WI38 (cell line): ENCODE data around the gene FANCB.

ENCODE experiments used
- H3K4me3 ChIP-seq: 2 replicates; pipeline ENCODE4 v1.5.1; 2011; ENCODE audit warnings: low read depth, mild to moderate bottlenecking, control low read depth, low read length
- TF ChIP-seq, protein P1 (sequence below): IDR thresholded peaks from 2 replicates; pipeline ENCODE4 v1.5.1; 2012; ENCODE audit warnings: low read depth, mild to moderate bottlenecking, control low read depth, low read length

Gene FANCB

DNA sequence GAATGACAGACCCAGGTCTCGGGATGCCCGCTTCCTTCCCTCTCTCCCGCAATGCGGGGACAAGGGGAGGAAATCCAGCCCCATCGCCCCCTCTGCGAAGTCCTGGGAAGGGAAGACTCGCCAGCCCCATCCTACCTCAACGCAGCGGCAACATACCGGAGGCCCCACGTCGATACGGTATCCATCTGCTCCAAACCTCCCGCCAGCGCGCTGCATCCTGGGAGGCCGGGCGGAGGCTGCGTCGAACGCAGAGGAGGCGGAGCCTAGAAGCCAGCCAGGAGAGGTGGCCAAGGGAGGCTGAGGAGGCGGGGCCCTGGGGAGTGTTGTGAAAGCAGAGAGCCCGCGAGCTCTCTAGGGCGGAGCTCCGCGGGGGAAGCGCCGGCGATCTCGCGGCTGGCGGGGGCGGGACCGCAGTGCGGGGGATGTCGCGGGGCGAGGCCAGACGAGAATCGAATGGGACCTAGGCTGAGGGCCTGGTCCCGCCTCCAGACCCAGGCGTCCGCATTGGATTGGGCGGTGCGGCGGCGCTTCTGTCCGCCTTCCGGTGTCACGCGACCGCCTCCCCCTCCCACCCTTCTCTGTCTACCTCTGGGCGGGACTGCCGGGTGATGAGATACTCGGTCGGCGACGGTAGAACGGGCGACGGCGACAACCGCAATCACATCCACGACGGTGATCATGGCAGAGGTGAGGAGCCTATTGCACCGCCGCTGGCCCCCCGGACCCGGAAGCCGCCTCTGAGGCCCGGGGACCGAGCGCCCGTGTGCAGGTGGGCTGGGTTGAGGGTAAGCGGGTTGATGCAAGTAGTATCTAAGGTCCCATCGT, at the start of gene FANCB, which contains the start of gene MOSPD2:
Gene FANCB, minus strand, starts transcription at position 219 of the 825 bp plus-strand sequence. CDS start 7,559 bp downstream, outside the sequence.
Gene MOSPD2, plus strand, starts transcription at position 571 of the 825 bp plus-strand sequence. Its CDS starts 108 bp downstream, at position 679.
- TF ChIP-seq, protein P1, sequence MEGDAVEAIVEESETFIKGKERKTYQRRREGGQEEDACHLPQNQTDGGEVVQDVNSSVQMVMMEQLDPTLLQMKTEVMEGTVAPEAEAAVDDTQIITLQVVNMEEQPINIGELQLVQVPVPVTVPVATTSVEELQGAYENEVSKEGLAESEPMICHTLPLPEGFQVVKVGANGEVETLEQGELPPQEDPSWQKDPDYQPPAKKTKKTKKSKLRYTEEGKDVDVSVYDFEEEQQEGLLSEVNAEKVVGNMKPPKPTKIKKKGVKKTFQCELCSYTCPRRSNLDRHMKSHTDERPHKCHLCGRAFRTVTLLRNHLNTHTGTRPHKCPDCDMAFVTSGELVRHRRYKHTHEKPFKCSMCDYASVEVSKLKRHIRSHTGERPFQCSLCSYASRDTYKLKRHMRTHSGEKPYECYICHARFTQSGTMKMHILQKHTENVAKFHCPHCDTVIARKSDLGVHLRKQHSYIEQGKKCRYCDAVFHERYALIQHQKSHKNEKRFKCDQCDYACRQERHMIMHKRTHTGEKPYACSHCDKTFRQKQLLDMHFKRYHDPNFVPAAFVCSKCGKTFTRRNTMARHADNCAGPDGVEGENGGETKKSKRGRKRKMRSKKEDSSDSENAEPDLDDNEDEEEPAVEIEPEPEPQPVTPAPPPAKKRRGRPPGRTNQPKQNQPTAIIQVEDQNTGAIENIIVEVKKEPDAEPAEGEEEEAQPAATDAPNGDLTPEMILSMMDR, result no peak

DNA sequence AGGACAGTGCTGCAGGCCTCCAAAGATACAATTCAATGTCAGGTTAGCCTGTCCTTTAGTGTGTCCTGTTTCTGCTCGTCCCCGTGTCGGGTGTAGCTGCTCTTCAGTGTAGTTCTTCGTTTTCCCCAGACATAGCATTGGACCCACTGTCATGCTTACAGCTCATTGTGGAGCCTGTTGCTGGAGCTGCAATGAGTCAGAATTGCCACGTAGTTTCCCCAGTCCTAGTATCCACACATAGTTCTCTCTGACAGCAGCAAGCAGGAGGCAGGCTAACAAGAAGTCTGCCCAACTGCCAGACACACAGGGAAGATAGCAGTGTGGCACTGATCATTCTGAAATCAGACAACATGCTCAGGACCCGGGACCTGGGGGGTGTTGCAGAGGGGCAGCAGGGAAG, 49.6 kb upstream of the FANCB start:
- TF ChIP-seq, protein P1, result no peak
- H3K4me3 ChIP-seq, result no peak overlapping the region

More for the DNA sequence above, at the start of gene FANCB, which contains the start of gene MOSPD2:
- peak within 1 kb of the TSS; percentile 82 for H3K4me3 ChIP-seq

- H3K4me3 ChIP-seq, result no peak overlapping the region
- TF ChIP-seq, protein P1, result no peak
These were observed 47.3 kb upstream of the FANCB start for GRCh38 chrX:14920196-14920595.

- TF ChIP-seq, protein P1, result no peak
- no peak overlapping the region for H3K4me3 ChIP-seq
These were observed 46.5 kb upstream of the FANCB start for GRCh38 chrX:14919407-14919806.

- TF ChIP-seq, protein P1, result no peak
- no peak overlapping the region for H3K4me3 ChIP-seq
These were observed 43.3 kb upstream of the FANCB start for GRCh38 chrX:14916017-14916674.

DNA sequence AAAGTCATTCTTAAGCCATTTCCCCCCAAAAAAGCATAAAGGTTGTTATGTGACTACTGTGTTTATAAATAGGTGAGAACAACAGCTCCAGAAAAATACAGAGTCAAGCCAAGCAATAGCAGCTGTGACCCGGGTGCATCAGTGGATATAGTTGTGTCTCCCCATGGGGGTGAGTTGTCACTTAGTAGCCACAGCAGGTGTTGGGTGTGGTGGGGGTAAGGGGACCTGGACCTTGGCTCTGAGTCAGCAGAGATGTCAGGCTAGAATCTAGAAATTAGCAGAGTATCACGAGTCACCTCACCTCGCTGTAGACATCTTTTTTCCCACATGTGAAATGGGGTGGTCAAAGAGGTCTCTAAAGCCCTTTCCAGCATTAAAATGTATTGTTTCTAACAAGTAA, 42.7 kb upstream of the FANCB start:
- TF ChIP-seq, protein P1, result no peak
- H3K4me3 ChIP-seq, result no peak overlapping the region

GRCh38 chrX:14913241-14913640, 40.4 kb upstream of the FANCB start:
- H3K4me3 ChIP-seq, result no peak overlapping the region
- TF ChIP-seq, protein P1, result no peak
